H9 (cell line): ENCODE data around the gene COPB2. TPM values are rescaled to one million over a fixed set of nuclear protein-coding genes. Genes with fewer than 3 reads are reported as not detected.
"Not testable (repeated sequence)": the region's sequence is repeated elsewhere in the genome, so short reads cannot be mapped to it uniquely, and the experiment has no call there.

Experiments
- DNase-seq: peaks from one replicate; pipeline ENCODE4 v3.0.0-alpha.2; 2017
- H2AFZ ChIP-seq: one replicate; pipeline ENCODE4 v1.6.1; 2013; ENCODE audit warnings: mild to moderate bottlenecking, low read length, control low read depth, moderate library complexity
- H2AK5ac ChIP-seq: 2 replicates; pipeline ENCODE4 v1.6.1; 2013; ENCODE audit warnings: low read length, control low read depth, mixed read lengths; ENCODE audit not compliant: insufficient read length
- H2BK120ac ChIP-seq: one replicate; pipeline ENCODE4 v1.6.1; 2013; ENCODE audit warnings: low read depth, mild to moderate bottlenecking, low read length, control low read depth, inconsistent platforms; ENCODE audit not compliant: poor library complexity, severe bottlenecking
- H2BK12ac ChIP-seq: 2 replicates; pipeline ENCODE4 v1.6.1; 2013; ENCODE audit warnings: low read length, control low read depth, mixed read lengths, low read depth; ENCODE audit not compliant: insufficient read length
- H2BK15ac ChIP-seq: 2 replicates; pipeline ENCODE4 v1.6.1; 2013; ENCODE audit warnings: low read depth, low read length, control low read depth
- H2BK20ac ChIP-seq: one replicate; pipeline ENCODE4 v1.6.1; 2013; ENCODE audit warnings: low read depth, mild to moderate bottlenecking, low read length, control low read depth, inconsistent platforms; ENCODE audit not compliant: poor library complexity, severe bottlenecking
- H2BK5ac ChIP-seq: 2 replicates; pipeline ENCODE4 v1.6.1; 2013; ENCODE audit warnings: low read length, control low read depth, mixed read lengths; ENCODE audit not compliant: insufficient read length
- H3K14ac ChIP-seq: 2 replicates; pipeline ENCODE4 v1.6.1; 2013; ENCODE audit warnings: low read length, control low read depth; ENCODE audit not compliant: insufficient read depth
- H3K18ac ChIP-seq: 2 replicates; pipeline ENCODE4 v1.6.1; 2013; ENCODE audit warnings: low read depth, mild to moderate bottlenecking, mixed read lengths, low read length, control low read depth; ENCODE audit not compliant: insufficient read length
- H3K23ac ChIP-seq: 2 replicates; pipeline ENCODE4 v1.6.1; 2013; ENCODE audit warnings: low read length, control low read depth, mixed read lengths, low read depth; ENCODE audit not compliant: insufficient read length
- H3K23me2 ChIP-seq: 2 replicates; pipeline ENCODE4 v1.6.1; 2013; ENCODE audit warnings: low read depth, mild to moderate bottlenecking, mixed read lengths, low read length, control low read depth; ENCODE audit not compliant: insufficient read length, poor library complexity, severe bottlenecking
- H3K27ac ChIP-seq: 2 replicates; pipeline ENCODE4 v1.5.1; 2013; ENCODE audit warnings: low read length, control low read depth, mixed read lengths, low read depth; ENCODE audit not compliant: insufficient read length
- H3K27me3 ChIP-seq: 2 replicates; pipeline ENCODE4 v1.6.1; 2013; ENCODE audit warnings: low read length, control low read depth, inconsistent platforms; ENCODE audit not compliant: insufficient read depth
- H3K4ac ChIP-seq: 2 replicates; pipeline ENCODE4 v1.6.1; 2013; ENCODE audit warnings: low read depth, mild to moderate bottlenecking, control low read depth, inconsistent platforms, low read length, moderate library complexity
- H3K4me1 ChIP-seq: 2 replicates; pipeline ENCODE4 v1.6.1; 2013; ENCODE audit warnings: low read length, control low read depth, inconsistent platforms; ENCODE audit not compliant: insufficient read depth
- H3K4me2 ChIP-seq: 2 replicates; pipeline ENCODE4 v1.6.1; 2013; ENCODE audit warnings: low read length, control low read depth, mixed read lengths; ENCODE audit not compliant: insufficient read length, insufficient read depth
- H3K56ac ChIP-seq: 2 replicates; pipeline ENCODE4 v1.6.1; 2013; ENCODE audit warnings: low read depth, mild to moderate bottlenecking, mixed read lengths, low read length, control low read depth; ENCODE audit not compliant: insufficient read length
- H3K79me1 ChIP-seq: 2 replicates; pipeline ENCODE4 v1.6.1; 2013; ENCODE audit warnings: low read depth, mild to moderate bottlenecking, moderate library complexity, low read length, control low read depth, inconsistent platforms; ENCODE audit not compliant: insufficient read depth, poor library complexity, severe bottlenecking
- H3K79me2 ChIP-seq: 2 replicates; pipeline ENCODE4 v1.6.1; 2013; ENCODE audit warnings: low read length, control low read depth, inconsistent platforms; ENCODE audit not compliant: insufficient read depth
- H3K9ac ChIP-seq: 2 replicates; pipeline ENCODE4 v1.6.1; 2013; ENCODE audit warnings: low read length, control low read depth, mixed read lengths; ENCODE audit not compliant: insufficient read length; ENCODE audit errors: extremely low read depth
- H3K9me3 ChIP-seq: one replicate; pipeline ENCODE4 v1.6.1; 2013; ENCODE audit warnings: low read depth, low read length, inconsistent platforms; ENCODE audit not compliant: control insufficient read depth
- H3T11ph ChIP-seq: one replicate; pipeline ENCODE4 v1.6.1; 2013; ENCODE audit warnings: mild to moderate bottlenecking, low read length, control low read depth, inconsistent platforms
- H4K20me1 ChIP-seq: one replicate; pipeline ENCODE4 v1.6.1; 2013; ENCODE audit not compliant: control insufficient read depth, insufficient read length, insufficient read depth
- H4K5ac ChIP-seq: 2 replicates; pipeline ENCODE4 v1.6.1; 2013; ENCODE audit warnings: low read depth, mild to moderate bottlenecking, mixed read lengths, low read length, control low read depth; ENCODE audit not compliant: insufficient read length
- H4K8ac ChIP-seq: replicated peaks from 2 replicates; pipeline ENCODE4 v1.6.1; 2013; ENCODE audit warnings: low read length, control low read depth, mixed read lengths, low read depth; ENCODE audit not compliant: insufficient read length
- H4K91ac ChIP-seq: 2 replicates; pipeline ENCODE4 v1.6.1; 2013; ENCODE audit warnings: low read depth, mild to moderate bottlenecking, moderate library complexity, mixed read lengths, low read length, control low read depth; ENCODE audit not compliant: insufficient read length
- H3K27ac Mint-ChIP-seq, 3 experiments: 2 replicates in 2 of 3; 3 replicates in 1 of 3; pipeline ENCODE4 v1.8.0; 2020 to 2021; ENCODE audit warnings: mixed read lengths in 3 of 3, mild to moderate bottlenecking in 1 of 3, moderate library complexity in 1 of 3
- H3K27me3 Mint-ChIP-seq: 2 replicates; pipeline ENCODE4 v1.8.0; 2021; ENCODE audit warnings: low read depth, mild to moderate bottlenecking, moderate library complexity, mixed read lengths
- H3K36me3 Mint-ChIP-seq, 3 experiments: 2 replicates in 2 of 3; 3 replicates in 1 of 3; pipeline ENCODE4 v1.8.0; 2020 to 2021; ENCODE audit warnings: low read depth in 3 of 3, mixed read lengths in 3 of 3; ENCODE audit not compliant: insufficient read depth in 1 of 3
- H3K4me1 Mint-ChIP-seq, 2 experiments: 2 replicates each; pipeline ENCODE4 v1.8.0; 2020; ENCODE audit warnings: mixed read lengths in 2 of 2
- H3K4me3 Mint-ChIP-seq, 2 experiments: 2 replicates in 1 of 2; 3 replicates in 1 of 2; pipeline ENCODE4 v1.8.0; 2020 to 2021; ENCODE audit warnings: mild to moderate bottlenecking in 2 of 2, mixed read lengths in 2 of 2, moderate library complexity in 1 of 2
- H3K9me3 Mint-ChIP-seq, 2 experiments: 2 replicates in 1 of 2; 3 replicates in 1 of 2; pipeline ENCODE4 v1.8.0; 2020; ENCODE audit warnings: mild to moderate bottlenecking in 2 of 2, mixed read lengths in 2 of 2, moderate library complexity in 1 of 2
- WGBS: extraction: QIAGEN DNeasy Blood & Tissue Kit; methylation state at CpG from one replicate; pipeline ENCODE4 v1.1.7; 2013; ENCODE audit warnings: missing lambda C conversion rate, low lambda C conversion rate, mixed read lengths; ENCODE audit not compliant: insufficient read length; ENCODE audit errors: extremely low coverage; 5-methylcytosine and 5-hydroxymethylcytosine counted together
- total RNA-seq: library from RNA; stranded (reverse); gene quantifications from 2 replicates; pipeline ENCODE4 v1.2.1, GENCODE V29; 2021
- TF ChIP-seq, protein P1 (sequence below): fragments of 200-600 bp; sonication (generic); conservative IDR thresholded peaks from 3 replicates; pipeline ENCODE4 v1.8.0; 2021; ENCODE audit warnings: antibody characterized with exemption, mild to moderate bottlenecking

Gene COPB2
- total RNA-seq, 1 experiment from 2014 or later, result 121 TPM

DNA sequence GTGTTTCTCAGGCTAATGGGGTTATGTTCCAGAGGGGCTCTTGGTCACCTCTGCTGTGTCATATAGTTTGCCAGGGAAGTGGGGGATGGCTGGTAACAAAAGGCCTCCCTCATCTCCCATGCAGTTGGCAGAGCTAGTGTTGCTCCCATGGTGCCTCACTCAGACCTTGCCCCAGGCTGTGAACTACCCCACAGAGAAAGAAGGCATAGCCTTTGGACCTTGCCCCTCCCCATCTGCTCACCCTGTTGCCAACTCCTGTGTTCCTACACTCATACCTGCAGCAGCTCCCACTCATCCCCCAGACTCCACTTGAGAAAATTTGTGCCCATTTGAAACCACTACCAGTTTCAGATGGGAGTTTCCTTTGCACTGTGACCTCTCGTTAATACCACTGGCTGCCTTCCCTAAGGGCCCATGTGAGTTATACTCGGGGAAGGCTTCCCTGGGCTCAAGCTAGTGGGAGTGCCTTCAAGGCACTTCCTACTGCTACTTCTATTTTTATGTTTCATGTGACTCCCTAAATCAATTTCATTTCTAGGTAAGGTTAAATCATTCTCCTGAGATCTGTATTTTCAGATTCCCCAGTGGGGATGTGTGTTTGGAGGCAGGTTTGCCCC is 25.3 kb upstream of the COPB2 start:
- no peaks in the 10 kb centered on the region for H4K20me1 ChIP-seq
- no peak overlapping the region for H2AK5ac ChIP-seq
- no peak overlapping the region for H3K27ac ChIP-seq
- no peaks in the 10 kb centered on the region for H3K27me3 ChIP-seq
- no peaks in the 10 kb centered on the region for H3K9me3 ChIP-seq
- H3K79me2 ChIP-seq, result no peaks in the 10 kb centered on the region
- H3K27me3 Mint-ChIP-seq, result no peaks in the 10 kb centered on the region; the same call in 1 of the 2 replicates
- no peak overlapping the region for H3T11ph ChIP-seq
- no peak overlapping the region for H2BK15ac ChIP-seq
- H3K18ac ChIP-seq, result no peak overlapping the region
- H4K8ac ChIP-seq, result no peak overlapping the region
- no peak overlapping the region; the same call in 1 of the 2 replicates for H3K14ac ChIP-seq
- H4K91ac ChIP-seq, result no peak overlapping the region
- no CpG with 5 or more reads among the region's 2 CpGs for WGBS
- H3K4me2 ChIP-seq, result no peak overlapping the region
- peaks cover 29 to 35% of the 10 kb centered on the region in 2 experiments for H3K9me3 Mint-ChIP-seq
- peaks cover 0 to 6% (median 2%) of the 10 kb centered on the region in 3 experiments; a peak in 4 of 7 replicates for H3K36me3 Mint-ChIP-seq
- no peak overlapping the region for H2BK120ac ChIP-seq
- H3K4me3 Mint-ChIP-seq, result no peak overlapping the region
- no peak overlapping the region for H3K4ac ChIP-seq
- no peak overlapping the region for H3K23ac ChIP-seq
- H3K56ac ChIP-seq, result no peak overlapping the region
- DNase-seq, result no peak
- TF ChIP-seq, protein P1, sequence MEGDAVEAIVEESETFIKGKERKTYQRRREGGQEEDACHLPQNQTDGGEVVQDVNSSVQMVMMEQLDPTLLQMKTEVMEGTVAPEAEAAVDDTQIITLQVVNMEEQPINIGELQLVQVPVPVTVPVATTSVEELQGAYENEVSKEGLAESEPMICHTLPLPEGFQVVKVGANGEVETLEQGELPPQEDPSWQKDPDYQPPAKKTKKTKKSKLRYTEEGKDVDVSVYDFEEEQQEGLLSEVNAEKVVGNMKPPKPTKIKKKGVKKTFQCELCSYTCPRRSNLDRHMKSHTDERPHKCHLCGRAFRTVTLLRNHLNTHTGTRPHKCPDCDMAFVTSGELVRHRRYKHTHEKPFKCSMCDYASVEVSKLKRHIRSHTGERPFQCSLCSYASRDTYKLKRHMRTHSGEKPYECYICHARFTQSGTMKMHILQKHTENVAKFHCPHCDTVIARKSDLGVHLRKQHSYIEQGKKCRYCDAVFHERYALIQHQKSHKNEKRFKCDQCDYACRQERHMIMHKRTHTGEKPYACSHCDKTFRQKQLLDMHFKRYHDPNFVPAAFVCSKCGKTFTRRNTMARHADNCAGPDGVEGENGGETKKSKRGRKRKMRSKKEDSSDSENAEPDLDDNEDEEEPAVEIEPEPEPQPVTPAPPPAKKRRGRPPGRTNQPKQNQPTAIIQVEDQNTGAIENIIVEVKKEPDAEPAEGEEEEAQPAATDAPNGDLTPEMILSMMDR, result no peak
- H3K79me1 ChIP-seq, result no peaks in the 10 kb centered on the region
- no peak overlapping the region for H2BK20ac ChIP-seq
- H3K4me1 Mint-ChIP-seq, result peaks cover 0 to 3% of the 10 kb centered on the region in 2 experiments; a peak in 1 of 4 replicates
- no peak overlapping the region for H4K5ac ChIP-seq
- no peaks in the 10 kb centered on the region for H3K4me1 ChIP-seq
- no peak overlapping the region for H2AFZ ChIP-seq
- no peak overlapping the region for H3K27ac Mint-ChIP-seq
- no peak overlapping the region for H2BK5ac ChIP-seq
- H3K9ac ChIP-seq, result no peak overlapping the region
- H2BK12ac ChIP-seq, result no peak overlapping the region
- no peaks in the 10 kb centered on the region for H3K23me2 ChIP-seq

DNA sequence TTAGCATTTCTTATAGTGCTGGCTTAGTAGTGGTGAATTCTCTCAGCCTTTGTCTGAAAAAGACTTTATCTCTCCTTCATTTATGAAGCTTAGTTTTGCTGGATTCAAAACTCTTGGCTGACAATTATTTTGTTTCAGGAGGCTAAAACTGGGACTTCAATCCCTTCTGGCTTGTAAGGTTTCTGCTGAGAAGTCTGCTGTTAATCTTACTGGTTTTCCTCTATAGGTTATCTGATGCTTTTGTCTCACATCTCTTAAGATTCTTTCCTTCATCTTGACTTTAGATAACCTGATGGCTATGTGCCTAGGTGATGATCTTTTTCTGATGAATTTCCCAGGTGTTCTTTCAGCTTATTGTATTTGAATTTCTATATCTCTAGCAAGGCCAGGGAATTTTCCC is 23.4 kb upstream of the COPB2 start:
- not testable (repeated sequence) for H3K36me3 Mint-ChIP-seq, H3K4me1 ChIP-seq, H4K5ac ChIP-seq, H3K18ac ChIP-seq, H2AFZ ChIP-seq, H3K27me3 ChIP-seq, H3K27ac ChIP-seq, H3K27me3 Mint-ChIP-seq, H3T11ph ChIP-seq, H3K14ac ChIP-seq, H2BK12ac ChIP-seq, H2BK20ac ChIP-seq, H4K8ac ChIP-seq, H3K79me1 ChIP-seq, H4K20me1 ChIP-seq, H3K9me3 ChIP-seq, H3K4ac ChIP-seq, H3K79me2 ChIP-seq, H2AK5ac ChIP-seq, H2BK120ac ChIP-seq, H3K23me2 ChIP-seq, H2BK15ac ChIP-seq, DNase-seq, H2BK5ac ChIP-seq, H3K4me2 ChIP-seq, H3K23ac ChIP-seq, H3K27ac Mint-ChIP-seq, H3K4me1 Mint-ChIP-seq, H3K4me3 Mint-ChIP-seq, H3K56ac ChIP-seq, H3K9ac ChIP-seq, H4K91ac ChIP-seq
- peaks cover 44 to 50% of the 10 kb centered on the region in 2 experiments for H3K9me3 Mint-ChIP-seq
